WTC11 (cell line): ENCODE results near the gene GNAS-AS1. TPM values are rescaled to one million over a fixed set of nuclear protein-coding genes. Genes with fewer than 3 reads are reported as not detected.

Source experiments
- ATAC-seq: fragments of 200-7000 bp; cut with Tn5 transposase; 2 replicates; pipeline ENCODE4 v1.10.0; 2021; ENCODE audit warnings: mild to moderate bottlenecking, moderate library complexity
- CTCF ChIA-PET: fragments of 300-600 bp; sonication (Branson Sonifier 250); formaldehyde crosslinking; loops from one replicate; lab custom pipeline; 2021; ENCODE audit warnings: antibody characterized with exemption; lab: Charles Lee
- POLR2A ChIA-PET: fragments of 350-600 bp; sonication (Branson Sonifier 250); formaldehyde crosslinking; loops from one replicate; lab custom pipeline; 2021; ENCODE audit warnings: antibody characterized with exemption; lab: Charles Lee
- DNase-seq: peaks from one replicate; pipeline ENCODE4 v3.0.0; 2021; ENCODE audit warnings: low spot score
- H3K27ac Mint-ChIP-seq: 2 replicates; pipeline ENCODE4 v1.8.0; 2021; ENCODE audit warnings: mixed read lengths
- H3K27me3 Mint-ChIP-seq: 2 replicates; pipeline ENCODE4 v1.8.0; 2021; ENCODE audit warnings: low read depth, mild to moderate bottlenecking, moderate library complexity, mixed read lengths
- H3K36me3 Mint-ChIP-seq: 2 replicates; pipeline ENCODE4 v1.8.0; 2021; ENCODE audit warnings: mixed read lengths
- H3K4me1 Mint-ChIP-seq: 2 replicates; pipeline ENCODE4 v1.8.0; 2022; ENCODE audit warnings: mixed read lengths
- H3K4me3 Mint-ChIP-seq: 2 replicates; pipeline ENCODE4 v1.8.0; 2021; ENCODE audit warnings: mild to moderate bottlenecking, moderate library complexity, mixed read lengths
- H3K9me3 Mint-ChIP-seq: 2 replicates; pipeline ENCODE4 v1.8.0; 2021; ENCODE audit warnings: mixed read lengths
- CREB1 ChIP-seq: sonication (generic); formaldehyde crosslinking; IDR thresholded peaks from 2 replicates; pipeline ENCODE4 v1.8.0; 2023; ENCODE audit warnings: mild to moderate bottlenecking, missing genetic modification reagents
- CREM ChIP-seq: sonication (generic); formaldehyde crosslinking; IDR thresholded peaks from 2 replicates; pipeline ENCODE4 v1.8.1; 2022; ENCODE audit warnings: mild to moderate bottlenecking, missing genetic modification reagents, moderate library complexity
- ELF4 ChIP-seq: sonication (generic); formaldehyde crosslinking; IDR thresholded peaks from 2 replicates; pipeline ENCODE4 v1.8.1; 2022; ENCODE audit warnings: low read depth, mild to moderate bottlenecking, moderate library complexity, missing genetic modification reagents
- EMX1 ChIP-seq: fragments of 250-450 bp; sonication (Bioruptor Pico); IDR thresholded peaks from 2 replicates; pipeline ENCODE4 v1.8.0; 2021; ENCODE audit warnings: mild to moderate bottlenecking
- ETV6 ChIP-seq: sonication (generic); formaldehyde crosslinking; IDR thresholded peaks from 2 replicates; pipeline ENCODE4 v1.8.1; 2022; ENCODE audit warnings: mild to moderate bottlenecking, missing genetic modification reagents
- FOXK1 ChIP-seq: sonication (generic); formaldehyde crosslinking; IDR thresholded peaks from 2 replicates; pipeline ENCODE4 v1.8.0; 2022; ENCODE audit warnings: mild to moderate bottlenecking, moderate library complexity, missing genetic modification reagents
- FOXP1 ChIP-seq: sonication (generic); formaldehyde crosslinking; IDR thresholded peaks from 2 replicates; pipeline ENCODE4 v1.8.0; 2022; ENCODE audit warnings: missing genetic modification reagents, mild to moderate bottlenecking, moderate library complexity, borderline replicate concordance
- MLX ChIP-seq: sonication (generic); formaldehyde crosslinking; IDR thresholded peaks from 2 replicates; pipeline ENCODE4 v1.8.1; 2023; ENCODE audit warnings: mild to moderate bottlenecking, missing genetic modification reagents, moderate library complexity
- MYBL2 ChIP-seq: sonication (generic); formaldehyde crosslinking; IDR thresholded peaks from 2 replicates; pipeline ENCODE4 v1.8.1; 2023; ENCODE audit warnings: mild to moderate bottlenecking, moderate library complexity, missing genetic modification reagents
- PREB ChIP-seq: sonication (generic); formaldehyde crosslinking; IDR thresholded peaks from 2 replicates; pipeline ENCODE4 v1.8.1; 2022; ENCODE audit warnings: mild to moderate bottlenecking, missing genetic modification reagents, moderate library complexity, borderline replicate concordance
- RORB ChIP-seq: fragments of 250-450 bp; sonication (Bioruptor Pico); IDR thresholded peaks from 2 replicates; pipeline ENCODE4 v1.9.0; 2021; ENCODE audit warnings: mild to moderate bottlenecking
- SMAD4 ChIP-seq: sonication (generic); formaldehyde crosslinking; IDR thresholded peaks from 2 replicates; pipeline ENCODE4 v1.8.0; 2022; ENCODE audit warnings: mild to moderate bottlenecking, missing genetic modification reagents
- SP1 ChIP-seq: sonication (generic); formaldehyde crosslinking; conservative IDR thresholded peaks from 2 replicates; pipeline ENCODE4 v1.8.1; 2022; ENCODE audit warnings: missing genetic modification reagents
- TP53 ChIP-seq: sonication (generic); formaldehyde crosslinking; IDR thresholded peaks from 2 replicates; pipeline ENCODE4 v1.8.1; 2023; ENCODE audit warnings: mild to moderate bottlenecking, missing genetic modification reagents
- ZNF138 ChIP-seq: sonication (generic); formaldehyde crosslinking; conservative IDR thresholded peaks from 2 replicates; pipeline ENCODE4 v1.8.1; 2022; ENCODE audit warnings: mild to moderate bottlenecking, moderate library complexity, missing genetic modification reagents
- total RNA-seq: library from RNA; stranded (reverse); gene quantifications from 3 replicates; pipeline ENCODE4 v1.2.3, GENCODE V29; 2021
- TF ChIP-seq, protein P1 (sequence below): sonication (generic); formaldehyde crosslinking; IDR thresholded peaks from 2 replicates; pipeline ENCODE4 v1.8.1; 2023; ENCODE audit warnings: mild to moderate bottlenecking, missing genetic modification reagents
- TF ChIP-seq, protein P2 (sequence below): sonication (generic); formaldehyde crosslinking; conservative IDR thresholded peaks from 2 replicates; pipeline ENCODE4 v1.8.1; 2022; ENCODE audit warnings: mild to moderate bottlenecking, missing genetic modification reagents
- TF ChIP-seq, protein P3 (sequence below): fragments of 250-450 bp; sonication (Bioruptor Pico); IDR thresholded peaks from 2 replicates; pipeline ENCODE4 v2.1.2; 2022; ENCODE audit warnings: mild to moderate bottlenecking, moderate library complexity
- TF ChIP-seq, protein P4 (sequence below): sonication (generic); formaldehyde crosslinking; IDR thresholded peaks from 2 replicates; pipeline ENCODE4 v1.8.1; 2023; ENCODE audit warnings: mild to moderate bottlenecking, missing genetic modification reagents, moderate library complexity

Gene GNAS-AS1
- total RNA-seq, 1 experiment from 2014 or later = 12.2 TPM

DNA sequence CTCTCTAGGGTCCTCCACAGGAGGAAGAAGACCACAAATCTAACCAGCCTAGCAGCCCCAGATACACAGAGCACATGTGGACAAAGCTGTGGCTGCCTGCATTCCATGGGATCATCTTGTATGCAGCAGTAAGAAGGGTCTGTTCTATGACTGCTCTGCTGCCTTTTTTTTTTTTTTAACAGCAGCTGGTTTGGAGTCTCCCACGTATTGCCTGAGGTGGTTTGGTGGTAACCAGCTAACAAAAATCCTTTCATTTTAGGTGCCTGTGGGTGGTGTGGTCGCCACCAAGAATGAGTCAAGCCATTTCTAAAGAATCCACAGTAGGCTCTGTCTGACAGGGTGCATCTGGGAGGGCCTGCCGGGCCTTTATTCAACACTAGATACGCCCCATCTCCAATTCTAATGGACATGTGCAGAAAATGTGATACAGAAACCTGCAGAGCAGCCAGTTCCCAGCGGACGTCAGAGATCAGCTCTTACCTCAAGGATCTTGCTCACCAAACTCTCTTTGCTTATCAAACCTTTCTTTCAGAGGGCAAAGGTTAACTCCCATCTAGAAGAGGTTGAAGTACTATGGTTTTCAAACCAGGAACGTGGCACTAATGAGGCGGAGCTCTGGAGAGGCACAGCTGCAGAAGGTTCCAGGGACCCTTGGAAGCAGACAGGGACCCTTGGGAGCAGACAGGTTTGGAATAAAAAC, 32.0 kb downstream of the GNAS-AS1 start:
- ATAC-seq (no peak), DNase-seq (no peak)
- no peaks in the 10 kb centered on the region; the same call in 1 of the 2 replicates for H3K27me3 Mint-ChIP-seq
- TF ChIP-seq TP53 = no peak
- TF ChIP-seq, protein P1, sequence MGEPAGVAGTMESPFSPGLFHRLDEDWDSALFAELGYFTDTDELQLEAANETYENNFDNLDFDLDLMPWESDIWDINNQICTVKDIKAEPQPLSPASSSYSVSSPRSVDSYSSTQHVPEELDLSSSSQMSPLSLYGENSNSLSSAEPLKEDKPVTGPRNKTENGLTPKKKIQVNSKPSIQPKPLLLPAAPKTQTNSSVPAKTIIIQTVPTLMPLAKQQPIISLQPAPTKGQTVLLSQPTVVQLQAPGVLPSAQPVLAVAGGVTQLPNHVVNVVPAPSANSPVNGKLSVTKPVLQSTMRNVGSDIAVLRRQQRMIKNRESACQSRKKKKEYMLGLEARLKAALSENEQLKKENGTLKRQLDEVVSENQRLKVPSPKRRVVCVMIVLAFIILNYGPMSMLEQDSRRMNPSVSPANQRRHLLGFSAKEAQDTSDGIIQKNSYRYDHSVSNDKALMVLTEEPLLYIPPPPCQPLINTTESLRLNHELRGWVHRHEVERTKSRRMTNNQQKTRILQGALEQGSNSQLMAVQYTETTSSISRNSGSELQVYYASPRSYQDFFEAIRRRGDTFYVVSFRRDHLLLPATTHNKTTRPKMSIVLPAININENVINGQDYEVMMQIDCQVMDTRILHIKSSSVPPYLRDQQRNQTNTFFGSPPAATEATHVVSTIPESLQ (CRISPR knock-in tag) = no peak
- no peak for TF ChIP-seq ETV6 (CRISPR knock-in tag)
- TF ChIP-seq PREB (CRISPR knock-in tag) = no peak
- no peak for TF ChIP-seq ZNF138
- TF ChIP-seq MLX (CRISPR knock-in tag) = no peak
- no peak for TF ChIP-seq SMAD4 (CRISPR knock-in tag)
- TF ChIP-seq RORB = no peak
- no peak for TF ChIP-seq ELF4 (CRISPR knock-in tag)
- no peak for TF ChIP-seq CREB1 (CRISPR knock-in tag)
- TF ChIP-seq FOXP1 (CRISPR knock-in tag) = no peak
- no peak for TF ChIP-seq FOXK1 (CRISPR knock-in tag)
- H3K9me3 Mint-ChIP-seq = peaks cover 12% of the 10 kb centered on the region
- H3K4me3 Mint-ChIP-seq = no peak overlapping the region
- H3K4me1 Mint-ChIP-seq = no peaks in the 10 kb centered on the region
- ChIA-PET CTCF (interaction anchor here (0.6 to 1.1 kb wide), 2 partner anchors 25 to 337 kb away, joined by 3 read pairs; no protein-coding TSS in a partner anchor), POLR2A (no interaction called here)
- peaks cover 49% of the 10 kb centered on the region for H3K36me3 Mint-ChIP-seq
- no peak overlapping the region for H3K27ac Mint-ChIP-seq

- Mint-ChIP-seq H3K36me3 (peaks cover 42% of the 10 kb centered on the region), H3K4me3 (no peak overlapping the region), H3K27ac (peak overlapping the region; percentile 32; the same call in 1 of the 2 replicates), H3K27me3 (no peaks in the 10 kb centered on the region; the same call in 1 of the 2 replicates), H3K4me1 (peaks cover 3% of the 10 kb centered on the region; the same call in 1 of the 2 replicates), H3K9me3 (peaks cover 12% of the 10 kb centered on the region)
- ChIA-PET CTCF (interaction anchor here (1.1 kb wide), 1 partner anchor 336 kb away, joined by 3 read pairs; no protein-coding TSS in a partner anchor), POLR2A (no interaction called here)
- DNase-seq = no peak
- no peak for ATAC-seq
- TF ChIP-seq, protein P2, sequence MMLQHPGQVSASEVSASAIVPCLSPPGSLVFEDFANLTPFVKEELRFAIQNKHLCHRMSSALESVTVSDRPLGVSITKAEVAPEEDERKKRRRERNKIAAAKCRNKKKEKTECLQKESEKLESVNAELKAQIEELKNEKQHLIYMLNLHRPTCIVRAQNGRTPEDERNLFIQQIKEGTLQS = no peak
- TF ChIP-seq MYBL2 (no peak), EMX1 (no peak), ZNF138 (no peak), SP1 (no peak), CREM (CRISPR knock-in tag) (no peak)
- TF ChIP-seq, protein P3, sequence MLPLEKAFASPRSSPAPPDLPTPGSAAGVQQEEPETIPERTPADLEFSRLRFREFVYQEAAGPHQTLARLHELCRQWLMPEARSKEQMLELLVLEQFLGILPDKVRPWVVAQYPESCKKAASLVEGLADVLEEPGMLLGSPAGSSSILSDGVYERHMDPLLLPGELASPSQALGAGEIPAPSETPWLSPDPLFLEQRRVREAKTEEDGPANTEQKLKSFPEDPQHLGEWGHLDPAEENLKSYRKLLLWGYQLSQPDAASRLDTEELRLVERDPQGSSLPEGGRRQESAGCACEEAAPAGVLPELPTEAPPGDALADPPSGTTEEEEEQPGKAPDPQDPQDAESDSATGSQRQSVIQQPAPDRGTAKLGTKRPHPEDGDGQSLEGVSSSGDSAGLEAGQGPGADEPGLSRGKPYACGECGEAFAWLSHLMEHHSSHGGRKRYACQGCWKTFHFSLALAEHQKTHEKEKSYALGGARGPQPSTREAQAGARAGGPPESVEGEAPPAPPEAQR (CRISPR knock-in tag) = no peak
- TF ChIP-seq, protein P4, sequence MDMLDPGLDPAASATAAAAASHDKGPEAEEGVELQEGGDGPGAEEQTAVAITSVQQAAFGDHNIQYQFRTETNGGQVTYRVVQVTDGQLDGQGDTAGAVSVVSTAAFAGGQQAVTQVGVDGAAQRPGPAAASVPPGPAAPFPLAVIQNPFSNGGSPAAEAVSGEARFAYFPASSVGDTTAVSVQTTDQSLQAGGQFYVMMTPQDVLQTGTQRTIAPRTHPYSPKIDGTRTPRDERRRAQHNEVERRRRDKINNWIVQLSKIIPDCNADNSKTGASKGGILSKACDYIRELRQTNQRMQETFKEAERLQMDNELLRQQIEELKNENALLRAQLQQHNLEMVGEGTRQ (CRISPR knock-in tag) = no peak
Measured at GRCh38 chr20:58817748-58818147, 33.0 kb downstream of the GNAS-AS1 start.
